Measurements from ENCODE around the gene KCTD5. TPM values are rescaled to one million over a fixed set of nuclear protein-coding genes. Genes with fewer than 3 reads are reported as not detected.

KCTD5 gene
- total and polyA plus RNA-seq, 9 of the 15 experiments (the other 6 are each of a cell fraction or from before 2014, with no cell fraction given) = 0.73 to 58.3 (median 32.3) TPM

- TF ChIP-seq FOXK1 (CRISPR knock-in tag; IDR thresholded peaks at IDR 0.05; ENCODE audit: borderline replicate concordance) (no peak), CHD1 (IDR thresholded peaks at IDR 0.05; ENCODE audit: low read length) (no peak), GABPB2 (CRISPR knock-in tag; conservative IDR thresholded peaks at IDR 0.05) (no peak), ARID2 (IDR thresholded peaks at IDR 0.05) (no peak), MTA3 (IDR thresholded peaks at IDR 0.05; ENCODE audit: borderline replicate concordance) (no peak), PYGO2 (tag; IDR thresholded peaks at IDR 0.05) (no peak), SOX6 (IDR thresholded peaks at IDR 0.05) (no peak), E2F5 (CRISPR knock-in tag; IDR thresholded peaks at IDR 0.05) (no peak), GATAD2A (IDR thresholded peaks at IDR 0.05) (no peak), RHOXF2B (CRISPR knock-in tag; conservative IDR thresholded peaks at IDR 0.05) (no peak), GTF2E2 (tag; IDR thresholded peaks at IDR 0.05) (0 out of 2 replicates have a peak, but pooled peaks have one; percentile 30), CC2D1A (IDR thresholded peaks at IDR 0.05) (no peak), FOXM1 (IDR thresholded peaks at IDR 0.05; ENCODE audit: low read depth) (no peak), FOXM1 (CRISPR knock-in tag; IDR thresholded peaks at IDR 0.05; ENCODE audit: low read depth) (no peak), RREB1 (CRISPR knock-in tag; IDR thresholded peaks at IDR 0.05) (no peak)
- TF ChIP-seq, protein P1, sequence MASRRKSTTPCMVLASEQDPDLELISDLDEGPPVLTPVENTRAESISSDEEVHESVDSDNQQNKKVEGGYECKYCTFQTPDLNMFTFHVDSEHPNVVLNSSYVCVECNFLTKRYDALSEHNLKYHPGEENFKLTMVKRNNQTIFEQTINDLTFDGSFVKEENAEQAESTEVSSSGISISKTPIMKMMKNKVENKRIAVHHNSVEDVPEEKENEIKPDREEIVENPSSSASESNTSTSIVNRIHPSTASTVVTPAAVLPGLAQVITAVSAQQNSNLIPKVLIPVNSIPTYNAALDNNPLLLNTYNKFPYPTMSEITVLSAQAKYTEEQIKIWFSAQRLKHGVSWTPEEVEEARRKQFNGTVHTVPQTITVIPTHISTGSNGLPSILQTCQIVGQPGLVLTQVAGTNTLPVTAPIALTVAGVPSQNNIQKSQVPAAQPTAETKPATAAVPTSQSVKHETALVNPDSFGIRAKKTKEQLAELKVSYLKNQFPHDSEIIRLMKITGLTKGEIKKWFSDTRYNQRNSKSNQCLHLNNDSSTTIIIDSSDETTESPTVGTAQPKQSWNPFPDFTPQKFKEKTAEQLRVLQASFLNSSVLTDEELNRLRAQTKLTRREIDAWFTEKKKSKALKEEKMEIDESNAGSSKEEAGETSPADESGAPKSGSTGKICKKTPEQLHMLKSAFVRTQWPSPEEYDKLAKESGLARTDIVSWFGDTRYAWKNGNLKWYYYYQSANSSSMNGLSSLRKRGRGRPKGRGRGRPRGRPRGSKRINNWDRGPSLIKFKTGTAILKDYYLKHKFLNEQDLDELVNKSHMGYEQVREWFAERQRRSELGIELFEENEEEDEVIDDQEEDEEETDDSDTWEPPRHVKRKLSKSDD (conservative IDR thresholded peaks at IDR 0.05; ENCODE audit: low read length) = no peak
- TF ChIP-seq, protein P2, sequence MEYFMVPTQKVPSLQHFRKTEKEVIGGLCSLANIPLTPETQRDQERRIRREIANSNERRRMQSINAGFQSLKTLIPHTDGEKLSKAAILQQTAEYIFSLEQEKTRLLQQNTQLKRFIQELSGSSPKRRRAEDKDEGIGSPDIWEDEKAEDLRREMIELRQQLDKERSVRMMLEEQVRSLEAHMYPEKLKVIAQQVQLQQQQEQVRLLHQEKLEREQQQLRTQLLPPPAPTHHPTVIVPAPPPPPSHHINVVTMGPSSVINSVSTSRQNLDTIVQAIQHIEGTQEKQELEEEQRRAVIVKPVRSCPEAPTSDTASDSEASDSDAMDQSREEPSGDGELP (CRISPR knock-in tag; IDR thresholded peaks at IDR 0.05; ENCODE audit: borderline replicate concordance) = no peak
Observed at GRCh38 chr16:2663553-2664546, 18.5 kb upstream of the KCTD5 start (continued).
